Measurements from ENCODE around the gene NEURL4. TPM values are rescaled to one million over a fixed set of nuclear protein-coding genes. Genes with fewer than 3 reads are reported as not detected.

Gene NEURL4
- total RNA-seq, 1 donor from 2014 or later = 31.9 TPM

DNA sequence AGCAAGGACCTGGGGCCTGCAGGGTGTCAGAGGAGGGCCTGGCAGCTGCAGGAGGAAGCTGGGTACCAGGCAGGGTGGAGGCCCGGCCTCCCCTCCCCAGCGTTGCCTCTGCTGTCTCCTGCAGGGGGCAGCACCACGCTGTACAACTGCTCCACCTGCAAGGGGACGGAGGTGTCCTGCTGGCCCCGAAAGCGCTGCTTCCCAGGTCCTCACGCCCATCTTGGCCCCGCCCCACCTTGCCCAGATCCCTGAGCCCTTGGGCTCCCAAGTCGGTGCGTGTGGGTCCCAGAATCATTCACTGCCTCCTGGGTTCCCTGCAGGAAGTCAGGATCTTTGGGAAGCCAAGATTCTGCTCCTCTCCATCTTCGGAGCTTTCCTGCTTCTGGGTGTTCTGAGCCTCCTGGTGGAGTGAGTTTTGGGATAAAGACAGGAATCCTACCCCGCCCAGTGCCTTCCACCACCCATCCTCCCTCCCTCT is 27.0 kb upstream of the NEURL4 start:
- peak overlapping the region; percentile 27 for H3K4me3 ChIP-seq
- peak; percentile 80 for DNase-seq
- intact Hi-C loops (cut with micrococcal nuclease) = no loop called here

DNA sequence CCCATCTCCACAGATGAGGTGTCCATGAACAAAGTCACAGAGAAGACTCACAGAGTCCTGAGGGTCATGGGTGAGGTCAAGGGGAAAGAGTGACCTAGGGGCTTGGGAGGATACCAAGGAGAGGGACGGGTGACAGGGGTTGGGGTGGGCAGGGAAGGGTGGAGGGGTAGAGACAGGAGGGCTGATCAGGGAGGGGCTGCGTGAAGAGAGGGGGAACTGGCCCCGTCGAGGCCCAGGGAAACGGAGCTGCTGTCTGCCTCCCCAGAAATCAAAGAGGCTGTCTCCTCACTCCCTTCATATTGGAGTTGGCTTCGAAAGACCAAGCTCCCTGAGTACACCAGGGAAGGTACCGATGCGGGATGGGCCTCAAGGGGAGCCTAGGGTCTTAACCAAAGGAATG is 26.4 kb upstream of the NEURL4 start:
- Histone ChIP-seq H3K4me1 (peaks cover 52% of the 10 kb centered on the region), H3K9me3 (replicated peaks) (no peaks in the 10 kb centered on the region), H3K27me3 (ENCODE audit: low read depth) (no peaks in the 10 kb centered on the region), H3K27ac (replicated peaks) (peak overlapping the region; percentile 37), H3K4me3 (no peak overlapping the region), H3K36me3 (no peaks in the 10 kb centered on the region)
- no peak for DNase-seq
- intact Hi-C loops (cut with micrococcal nuclease) = no loop called here
- TF ChIP-seq, protein P1, sequence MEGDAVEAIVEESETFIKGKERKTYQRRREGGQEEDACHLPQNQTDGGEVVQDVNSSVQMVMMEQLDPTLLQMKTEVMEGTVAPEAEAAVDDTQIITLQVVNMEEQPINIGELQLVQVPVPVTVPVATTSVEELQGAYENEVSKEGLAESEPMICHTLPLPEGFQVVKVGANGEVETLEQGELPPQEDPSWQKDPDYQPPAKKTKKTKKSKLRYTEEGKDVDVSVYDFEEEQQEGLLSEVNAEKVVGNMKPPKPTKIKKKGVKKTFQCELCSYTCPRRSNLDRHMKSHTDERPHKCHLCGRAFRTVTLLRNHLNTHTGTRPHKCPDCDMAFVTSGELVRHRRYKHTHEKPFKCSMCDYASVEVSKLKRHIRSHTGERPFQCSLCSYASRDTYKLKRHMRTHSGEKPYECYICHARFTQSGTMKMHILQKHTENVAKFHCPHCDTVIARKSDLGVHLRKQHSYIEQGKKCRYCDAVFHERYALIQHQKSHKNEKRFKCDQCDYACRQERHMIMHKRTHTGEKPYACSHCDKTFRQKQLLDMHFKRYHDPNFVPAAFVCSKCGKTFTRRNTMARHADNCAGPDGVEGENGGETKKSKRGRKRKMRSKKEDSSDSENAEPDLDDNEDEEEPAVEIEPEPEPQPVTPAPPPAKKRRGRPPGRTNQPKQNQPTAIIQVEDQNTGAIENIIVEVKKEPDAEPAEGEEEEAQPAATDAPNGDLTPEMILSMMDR (IDR thresholded peaks at IDR 0.05; ENCODE audit: borderline replicate concordance) = no peak

More for the DNA sequence above, 27.0 kb upstream of the NEURL4 start:
- Histone ChIP-seq H3K4me1 (peaks cover 47% of the 10 kb centered on the region), H3K36me3 (no peaks in the 10 kb centered on the region), H3K27me3 (ENCODE audit: low read depth) (no peaks in the 10 kb centered on the region), H3K9me3 (replicated peaks) (no peaks in the 10 kb centered on the region), H3K27ac (replicated peaks) (no peak overlapping the region)
- TF ChIP-seq, protein P1 (IDR thresholded peaks at IDR 0.05; ENCODE audit: borderline replicate concordance) = peak; percentile 91

DNA sequence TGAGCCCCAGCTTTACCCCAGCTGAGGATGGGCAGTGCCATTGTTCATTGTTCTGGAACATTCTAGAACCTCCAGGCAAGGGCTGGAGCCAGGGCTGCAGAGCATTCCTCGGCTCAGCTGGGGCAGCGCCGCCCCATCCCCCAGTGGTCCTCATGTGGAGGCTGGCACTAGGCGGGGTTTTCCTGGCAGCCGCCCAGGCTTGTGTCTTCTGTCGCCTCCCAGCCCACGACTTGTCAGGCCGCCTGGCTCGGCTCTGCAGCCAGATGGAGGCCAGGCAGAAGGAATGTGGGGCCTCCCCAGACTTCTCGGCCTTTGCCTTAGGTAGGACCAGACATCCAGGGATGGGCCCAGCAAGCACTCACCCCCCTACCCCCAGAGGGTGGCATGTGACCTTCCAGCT is 25.9 kb upstream of the NEURL4 start, which contains the start of gene TMEM95:
TMEM95 (plus strand) TSS at position 104 of the 400 bp plus-strand sequence; CDS start at position 153, 49 bp downstream.
- TF ChIP-seq, protein P1 (IDR thresholded peaks at IDR 0.05; ENCODE audit: borderline replicate concordance) = no peak
- Histone ChIP-seq H3K27me3 (ENCODE audit: low read depth) (no peaks in the 10 kb centered on the region), H3K9me3 (replicated peaks) (no peaks in the 10 kb centered on the region), H3K36me3 (no peaks in the 10 kb centered on the region), H3K4me3 (no peak within 1 kb of the TSS), H3K4me1 (peaks cover 56% of the 10 kb centered on the region), H3K27ac (replicated peaks) (peak within 1 kb of the TSS; percentile 37)
- DNase-seq = peak; percentile 53
- intact Hi-C loops (cut with micrococcal nuclease) = no loop called here

DNA sequence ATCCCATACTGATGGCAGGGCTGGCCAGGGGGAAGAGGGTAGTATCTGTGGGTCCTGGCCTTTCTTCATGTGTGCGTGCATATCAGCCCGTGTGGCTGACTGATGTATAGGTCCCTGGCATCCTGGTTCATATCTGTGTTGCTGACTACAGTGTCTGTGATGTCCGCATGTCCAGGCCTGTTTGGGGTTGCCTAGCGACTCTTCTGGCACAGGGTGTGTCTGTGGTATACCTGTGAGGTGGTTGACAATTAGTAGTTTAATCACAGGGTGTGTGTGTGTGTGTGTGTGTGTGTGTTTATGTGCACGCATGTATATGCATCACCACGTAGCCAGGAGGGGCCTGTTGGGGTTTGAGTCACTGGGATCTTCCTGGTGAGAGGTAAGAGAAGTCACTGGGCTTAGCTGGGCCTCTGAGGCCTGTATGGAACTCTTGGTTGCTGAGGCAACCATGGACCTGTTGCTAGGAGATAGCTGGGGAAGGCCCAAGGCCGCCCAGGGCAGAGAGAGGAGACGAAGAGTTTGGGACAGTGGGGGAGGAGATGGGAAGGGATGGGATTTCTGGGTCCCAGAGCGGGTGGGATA is 25.2 kb upstream of the NEURL4 start:
- Histone ChIP-seq H3K4me3 (no peak overlapping the region), H3K4me1 (peaks cover 63% of the 10 kb centered on the region), H3K27ac (replicated peaks) (peak overlapping the region; percentile 37), H3K27me3 (ENCODE audit: low read depth) (no peaks in the 10 kb centered on the region), H3K9me3 (replicated peaks) (no peaks in the 10 kb centered on the region), H3K36me3 (no peaks in the 10 kb centered on the region)
- intact Hi-C loops (cut with micrococcal nuclease) = no loop called here
- TF ChIP-seq, protein P1 (IDR thresholded peaks at IDR 0.05; ENCODE audit: borderline replicate concordance) = no peak
- no peak for DNase-seq

DNA sequence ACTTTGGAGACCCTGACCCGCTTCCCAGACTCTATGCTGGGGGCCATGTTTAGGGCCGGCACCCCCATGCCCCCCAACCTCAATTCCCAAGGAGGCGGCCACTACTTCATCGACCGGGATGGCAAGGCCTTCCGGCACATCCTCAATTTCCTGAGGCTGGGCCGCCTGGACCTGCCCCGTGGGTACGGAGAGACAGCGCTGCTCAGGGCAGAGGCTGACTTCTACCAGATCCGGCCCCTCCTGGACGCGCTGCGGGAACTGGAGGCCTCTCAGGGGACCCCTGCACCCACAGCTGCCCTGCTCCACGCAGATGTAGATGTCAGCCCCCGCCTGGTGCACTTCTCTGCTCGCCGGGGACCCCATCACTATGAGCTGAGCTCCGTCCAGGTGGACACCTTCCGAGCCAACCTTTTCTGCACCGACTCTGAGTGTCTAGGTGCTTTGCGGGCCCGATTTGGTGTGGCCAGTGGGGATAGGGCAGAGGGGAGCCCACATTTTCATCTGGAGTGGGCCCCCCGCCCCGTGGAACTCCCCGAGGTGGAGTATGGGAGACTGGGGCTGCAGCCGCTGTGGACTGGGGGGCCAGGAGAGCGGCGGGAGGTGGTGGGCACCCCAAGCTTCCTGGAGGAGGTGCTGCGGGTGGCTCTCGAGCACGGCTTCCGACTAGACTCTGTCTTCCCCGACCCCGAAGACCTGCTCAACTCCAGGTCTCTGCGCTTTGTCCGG is 23.9 kb upstream of the NEURL4 start:
- peaks cover 72% of the 10 kb centered on the region for H3K4me1 ChIP-seq
- intact Hi-C loops (cut with micrococcal nuclease) = no loop called here
- TF ChIP-seq, protein P1 (IDR thresholded peaks at IDR 0.05; ENCODE audit: borderline replicate concordance) = no peak
- no peak for DNase-seq
- no peaks in the 10 kb centered on the region for H3K36me3 ChIP-seq
- H3K27me3 ChIP-seq (ENCODE audit: low read depth) = no peaks in the 10 kb centered on the region
- no peaks in the 10 kb centered on the region for H3K9me3 ChIP-seq (replicated peaks)
- peak overlapping the region; percentile 87 for H3K4me3 ChIP-seq
- peak overlapping the region; percentile 99 for H3K27ac ChIP-seq (replicated peaks)
